K562 (cell line): ENCODE measurements around the gene IFNA14. TPM values are rescaled to one million over a fixed set of nuclear protein-coding genes. Genes with fewer than 3 reads are reported as not detected.

Experiments
- ATAC-seq: fragments of 200-7000 bp; cut with Tn5 transposase; 3 replicates; pipeline ENCODE4 v1.9.1; 2020; ENCODE audit warnings: moderate library complexity
- BruUV-seq: library from RNA; stranded (reverse); fragments of 400-500 nt; replicated peaks from 2 replicates; lab custom pipeline; 2021; lab: Mats Ljungman, UMichigan
- CTCF ChIA-PET: fragments of 300-600 bp; formaldehyde crosslinking; extraction: SDS; loops from one replicate; lab custom pipeline; 2021; ENCODE audit warnings: low intra/inter-chr PET ratio; lab: Yijun Ruan, JAX
- POLR2A ChIA-PET: fragments of 300-600, 350-650 bp; sonication (Branson Sonifier 250); formaldehyde crosslinking; extraction: SDS; loops from one replicate; lab custom pipeline; 2021; ENCODE audit warnings: antibody characterized with exemption, inconsistent platforms; lab: Yijun Ruan, JAX
- DNase-seq, 4 experiments: peaks; one replicate each; pipeline versions ENCODE4 v3.0.0 to v3.0.0-alpha.2; 2011 to 2018; ENCODE audit warnings: low spot score in 3 of 4, mixed read lengths in 3 of 4; ENCODE audit errors: extremely low read depth in 1 of 4
- FAIRE-seq: peaks from 2 replicates; lab custom pipeline; 2011; peaks lifted over from hg19 to GRCh38; lab: Jason Lieb, UNC
- H2AFZ ChIP-seq: 2 replicates; pipeline ENCODE4 v1.6.0; 2011; ENCODE audit warnings: low read depth, low read length, control low read depth, inconsistent platforms
- H3K27ac ChIP-seq: fragments of 200-600 bp; 3 replicates; pipeline ENCODE4 v1.8.0; 2011; ENCODE audit warnings: low read depth, mild to moderate bottlenecking, control low read depth, inconsistent platforms, low read length, moderate library complexity, mixed read lengths; ENCODE audit errors: extremely low read depth
- H3K27me3 ChIP-seq, 2 experiments: fragments of 300-600 bp in 1 of 2; 2 replicates in 1 of 2; 3 replicates in 1 of 2; pipeline versions ENCODE4 v1.6.0 to v1.8.0; 2011; ENCODE audit warnings: inconsistent platforms in 2 of 2, low read length in 2 of 2, mild to moderate bottlenecking in 1 of 2, mixed read lengths in 1 of 2, moderate library complexity in 1 of 2; ENCODE audit not compliant: control insufficient read depth in 2 of 2, insufficient read depth in 2 of 2
- H3K36me3 ChIP-seq: fragments of 300-600 bp; 3 replicates; pipeline ENCODE4 v1.8.0; 2011; ENCODE audit warnings: mild to moderate bottlenecking, low read length, inconsistent platforms; ENCODE audit not compliant: control insufficient read depth, insufficient read depth
- H3K4me1 ChIP-seq, 2 experiments: fragments of 200-600 bp in 1 of 2; replicated peaks in 1 of 2; 2 replicates in 1 of 2; 3 replicates in 1 of 2; pipeline versions ENCODE4 v1.5.1 to v1.8.0; 2011; ENCODE audit warnings: inconsistent platforms in 2 of 2, low read length in 2 of 2, mild to moderate bottlenecking in 1 of 2, mixed read lengths in 1 of 2, moderate library complexity in 1 of 2; ENCODE audit not compliant: control insufficient read depth in 2 of 2, insufficient read depth in 2 of 2
- H3K4me2 ChIP-seq: 2 replicates; pipeline ENCODE4 v1.6.1; 2011; ENCODE audit warnings: low read length, control low read depth, inconsistent platforms, mixed read lengths; ENCODE audit not compliant: insufficient read depth
- H3K4me3 ChIP-seq: fragments of 200-600 bp; sonication (generic), shearing (Covaris generic); 2 replicates; pipeline ENCODE4 v1.5.1; 2016; ENCODE audit warnings: control low read depth, inconsistent platforms
- H3K79me2 ChIP-seq: fragments of 200-600 bp; 3 replicates; pipeline ENCODE4 v1.8.0; 2011; ENCODE audit warnings: low read length, inconsistent platforms; ENCODE audit not compliant: control insufficient read depth, insufficient read depth
- H3K9ac ChIP-seq, 2 experiments: 2 replicates each; pipeline versions ENCODE4 v1.6.0 to v1.6.1; 2011; ENCODE audit warnings: low read depth in 2 of 2, low read length in 2 of 2, control low read depth in 1 of 2, inconsistent platforms in 1 of 2, mild to moderate bottlenecking in 1 of 2, mixed read lengths in 1 of 2; ENCODE audit not compliant: insufficient read depth in 1 of 2
- H3K9me1 ChIP-seq: one replicate; pipeline ENCODE4 v1.6.0; 2011; ENCODE audit warnings: inconsistent platforms, mild to moderate bottlenecking, low read length, moderate library complexity; ENCODE audit not compliant: control insufficient read depth, insufficient read depth
- H3K9me3 ChIP-seq: replicated peaks from 2 replicates; pipeline ENCODE4 v1.5.1; 2011; ENCODE audit warnings: low read depth, low read length, inconsistent platforms; ENCODE audit not compliant: control insufficient read depth, insufficient read depth
- H4K20me1 ChIP-seq: replicated peaks from 2 replicates; pipeline ENCODE4 v1.6.1; 2011; ENCODE audit warnings: low read length, inconsistent platforms, mixed read lengths; ENCODE audit not compliant: control insufficient read depth, insufficient read depth
- ARID1B ChIP-seq: fragments of 450-650 bp; IDR thresholded peaks from 2 replicates; pipeline ENCODE4 v1.6.1; 2016; ENCODE audit warnings: antibody characterized with exemption, mild to moderate bottlenecking, inconsistent platforms
- ETV1 ChIP-seq: fragments of 450-650 bp; conservative IDR thresholded peaks from 2 replicates; pipeline ENCODE4 v1.6.1; 2016; ENCODE audit warnings: missing genetic modification characterization, control low read depth, low read depth, missing compliant biosample characterization
- ETV5 ChIP-seq: sonication (generic); formaldehyde crosslinking; IDR thresholded peaks from 2 replicates; pipeline ENCODE4 v1.4.0; 2020; ENCODE audit warnings: low read depth, mild to moderate bottlenecking, missing genetic modification reagents
- FOXA3 ChIP-seq, 2 experiments: fragments of 450-650 bp in 1 of 2; sonication (generic) in 1 of 2; formaldehyde crosslinking; IDR thresholded peaks in 1 of 2; conservative IDR thresholded peaks in 1 of 2; 2 replicates each; pipeline versions ENCODE4 v1.4.0 to v1.8.0; 2020 to 2022; ENCODE audit warnings: mild to moderate bottlenecking in 2 of 2, missing genetic modification reagents in 1 of 2
- FOXK2 ChIP-seq, 2 experiments: fragments of 450-650 bp; IDR thresholded peaks in 1 of 2; conservative IDR thresholded peaks in 1 of 2; 2 replicates each; pipeline ENCODE4 v1.6.1; 2016; ENCODE audit warnings: low read depth in 2 of 2, mild to moderate bottlenecking in 1 of 2
- FOXM1 ChIP-seq, 2 experiments: fragments of 450-650 bp in 1 of 2; sonication (generic) in 1 of 2; formaldehyde crosslinking in 1 of 2; IDR thresholded peaks; 2 replicates each; pipeline versions ENCODE4 v1.6.1 to v1.9.0; 2017 to 2022; ENCODE audit warnings: low read depth in 2 of 2, mild to moderate bottlenecking in 2 of 2, missing genetic modification reagents in 1 of 2, moderate library complexity in 1 of 2
- HLTF ChIP-seq: fragments of 450-650 bp; IDR thresholded peaks from 2 replicates; pipeline ENCODE4 v1.6.1; 2016
- NCOA2 ChIP-seq, 2 experiments: fragments of 450-650 bp; IDR thresholded peaks; 2 replicates each; pipeline ENCODE4 v1.6.1; 2018; ENCODE audit warnings: mild to moderate bottlenecking in 2 of 2, moderate library complexity in 1 of 2; ENCODE audit not compliant: partially characterized antibody in 2 of 2
- NFATC3 ChIP-seq: fragments of 450-650 bp; IDR thresholded peaks from 2 replicates; pipeline ENCODE4 v1.6.1; 2017; ENCODE audit warnings: mild to moderate bottlenecking
- PHB ChIP-seq: fragments of 250-450 bp; sonication (Bioruptor Pico); IDR thresholded peaks from 2 replicates; pipeline ENCODE4 v1.5.0; 2021
- POLR3G ChIP-seq: IDR thresholded peaks from 2 replicates; pipeline ENCODE4 v1.6.1; 2011; ENCODE audit not compliant: insufficient read length, insufficient replicate concordance; ENCODE audit errors: extremely low read depth
- RBM25 ChIP-seq: fragments of 200-400 bp; formaldehyde crosslinking; IDR thresholded peaks from 2 replicates; pipeline ENCODE4 v1.6.1; 2018; ENCODE audit warnings: low read length, low read depth, moderate library complexity; ENCODE audit not compliant: severe bottlenecking
- SMAD3 ChIP-seq: fragments of 450-650 bp; formaldehyde crosslinking; conservative IDR thresholded peaks from 2 replicates; pipeline ENCODE4 v1.4.0; 2020; ENCODE audit warnings: mild to moderate bottlenecking
- SMARCE1 ChIP-seq: fragments of 450-650 bp; IDR thresholded peaks from 2 replicates; pipeline ENCODE4 v1.7.1; 2016; ENCODE audit warnings: mild to moderate bottlenecking
- SNIP1 ChIP-seq: fragments of 450-650 bp; IDR thresholded peaks from 2 replicates; pipeline ENCODE4 v1.7.1; 2017; ENCODE audit warnings: low read depth, mild to moderate bottlenecking
- SRSF1 ChIP-seq: fragments of 200-400 bp; formaldehyde crosslinking; IDR thresholded peaks from 2 replicates; pipeline ENCODE4 v1.6.1; 2017; ENCODE audit warnings: mild to moderate bottlenecking, low read depth, low read length, moderate library complexity
- WGBS: fragments of 100-300 bp; shearing (Covaris generic); methylation state at CpG from one replicate; pipeline ENCODE4 v1.1.6; 2016; ENCODE audit warnings: low coverage, mixed read lengths; ENCODE audit not compliant: insufficient coverage; ENCODE audit errors: missing lambda C conversion rate; 5-methylcytosine and 5-hydroxymethylcytosine counted together
- in situ Hi-C: fragments of 300-500 bp; cut with MboI; formaldehyde crosslinking; loops from 4 replicates; pipeline ENCODE4 v1.15.0; 2018; ENCODE audit warnings: inconsistent platforms, mixed read lengths
- intact Hi-C: fragments of 100-400 bp; cut with micrococcal nuclease; formaldehyde crosslinking; loops from 2 replicates; pipeline ENCODE4 v1.14.2; 2022
- polyA plus RNA-seq, 8 experiments: library from polyadenylated mRNA; depleted of rRNA in 4 of 8; stranded (reverse) in 5 of 8; unstranded in 3 of 8; fragments of >200 nt; fragmentation: Nextera tagmentation in 2 of 8; fragmentation: Illumina TruSeq in 1 of 8; extraction: Ambion mirVana in 2 of 8; extraction: Trizol in 1 of 8; gene quantifications; 2 replicates each; pipeline versions ENCODE4 v1.2.1 to v1.2.3, GENCODE V29; 2011 to 2014; ENCODE audit warnings: inconsistent platforms in 1 of 8, missing spikeins in 1 of 8
- total RNA-seq, 7 experiments: library from RNA; depleted of rRNA in 6 of 7; stranded (reverse); fragments of >200 nt in 6 of 7; fragmentation: Illumina TruSeq in 2 of 7; extraction: Trizol in 2 of 7; gene quantifications; 2 replicates each; pipeline versions ENCODE4 v1.2.1 to v1.2.3, GENCODE V29; 2011 to 2021; ENCODE audit warnings: low replicate concordance in 1 of 7
- TF ChIP-seq, protein P1 (sequence below): sonication (generic); formaldehyde crosslinking; IDR thresholded peaks from 2 replicates; pipeline ENCODE4 v1.8.0; 2022; ENCODE audit warnings: mild to moderate bottlenecking, missing genetic modification reagents
- TF ChIP-seq, protein P2 (sequence below), 2 experiments: IDR thresholded peaks; 2 replicates each; pipeline ENCODE4 v1.6.1; 2012; ENCODE audit warnings: improper control_type of control experiment in 2 of 2, low read depth in 2 of 2, low read length in 2 of 2, borderline replicate concordance in 1 of 2
- TF ChIP-seq, protein P3 (sequence below): fragments of 250-450 bp; sonication (Bioruptor Pico); IDR thresholded peaks from 2 replicates; pipeline ENCODE4 v1.4.0; 2020

Gene IFNA14
- total and polyA plus RNA-seq, 9 of the 15 experiments (the other 6 are each of a cell fraction or from before 2014, with no cell fraction given): not detected

DNA sequence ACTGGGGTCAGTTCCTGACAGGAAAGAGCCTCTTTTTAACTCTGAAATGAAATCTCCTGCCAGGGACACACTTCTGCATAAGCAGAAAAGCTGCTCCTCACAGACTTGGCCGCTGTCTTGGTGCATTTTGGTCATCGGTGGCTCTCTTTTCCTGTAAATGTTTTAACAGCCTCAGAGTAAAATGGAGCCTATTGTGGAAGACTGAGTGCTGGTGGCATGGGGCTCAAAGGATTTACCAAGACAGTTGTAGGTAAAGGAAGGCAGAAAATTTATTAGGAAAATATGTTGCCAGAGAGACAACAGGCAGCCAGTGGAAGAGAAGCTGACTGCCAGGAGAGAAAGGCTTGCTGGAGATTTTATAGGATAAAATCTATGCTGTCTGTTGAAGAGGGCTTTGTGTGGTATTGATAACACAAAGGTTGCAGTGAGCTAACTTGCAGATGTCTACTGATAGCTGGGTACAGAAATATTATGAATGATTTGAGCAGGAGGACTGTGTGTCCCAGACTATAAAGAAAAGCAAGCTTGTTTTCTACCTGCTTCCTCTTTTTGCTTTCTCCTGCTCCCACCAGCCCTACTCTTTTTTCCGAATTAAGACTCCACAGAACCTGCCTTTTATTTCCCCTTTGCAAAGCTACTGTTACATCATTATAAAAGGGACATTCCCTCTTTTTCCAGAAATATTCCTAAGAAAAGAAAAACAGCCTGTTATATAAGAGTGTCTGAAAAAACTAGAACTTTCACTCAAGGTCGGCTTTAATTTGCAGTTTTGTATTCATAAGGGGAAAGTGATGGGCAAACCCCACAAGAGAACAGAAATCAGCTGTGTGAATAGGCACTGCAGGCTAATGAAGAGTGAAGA, 27.9 kb upstream of the IFNA14 start:
- Histone ChIP-seq H2AFZ (no peak overlapping the region), H3K4me1 (no peaks in the 10 kb centered on the region), H3K9me3 (no peaks in the 10 kb centered on the region), H3K79me2 (no peaks in the 10 kb centered on the region), H3K36me3 (no peaks in the 10 kb centered on the region), H3K4me3 (no peak overlapping the region), H4K20me1 (no peaks in the 10 kb centered on the region), H3K9me1 (no peaks in the 10 kb centered on the region), H3K9ac (no peak overlapping the region), H3K27me3 (no peaks in the 10 kb centered on the region), H3K27ac (no peak overlapping the region), H3K4me2 (no peak overlapping the region)
- in situ Hi-C loops (no loop called here), intact Hi-C loops (no loop called here)
- DNase-seq (no peak), ATAC-seq (no peak), FAIRE-seq (no peak)
- ChIA-PET CTCF (no interaction called here), POLR2A (no interaction called here)
- WGBS: no CpG with 5 or more reads among the region's 4 CpGs
- BruUV-seq: no TSS peak
- TF ChIP-seq SMAD3 (CRISPR knock-in tag): no peak
- TF ChIP-seq, protein P1, sequence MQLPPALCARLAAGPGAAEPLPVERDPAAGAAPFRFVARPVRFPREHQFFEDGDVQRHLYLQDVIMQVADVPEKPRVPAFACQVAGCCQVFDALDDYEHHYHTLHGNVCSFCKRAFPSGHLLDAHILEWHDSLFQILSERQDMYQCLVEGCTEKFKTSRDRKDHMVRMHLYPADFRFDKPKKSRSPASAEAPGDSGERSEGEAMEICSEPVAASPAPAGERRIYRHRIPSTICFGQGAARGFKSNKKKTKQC (CRISPR knock-in tag): no peak
- no peak for TF ChIP-seq FOXA3 (CRISPR knock-in tag; conservative IDR thresholded peaks at IDR 0.05 in 1 of 2, IDR thresholded peaks at IDR 0.05 in 1 of 2)
- TF ChIP-seq, protein P2, sequence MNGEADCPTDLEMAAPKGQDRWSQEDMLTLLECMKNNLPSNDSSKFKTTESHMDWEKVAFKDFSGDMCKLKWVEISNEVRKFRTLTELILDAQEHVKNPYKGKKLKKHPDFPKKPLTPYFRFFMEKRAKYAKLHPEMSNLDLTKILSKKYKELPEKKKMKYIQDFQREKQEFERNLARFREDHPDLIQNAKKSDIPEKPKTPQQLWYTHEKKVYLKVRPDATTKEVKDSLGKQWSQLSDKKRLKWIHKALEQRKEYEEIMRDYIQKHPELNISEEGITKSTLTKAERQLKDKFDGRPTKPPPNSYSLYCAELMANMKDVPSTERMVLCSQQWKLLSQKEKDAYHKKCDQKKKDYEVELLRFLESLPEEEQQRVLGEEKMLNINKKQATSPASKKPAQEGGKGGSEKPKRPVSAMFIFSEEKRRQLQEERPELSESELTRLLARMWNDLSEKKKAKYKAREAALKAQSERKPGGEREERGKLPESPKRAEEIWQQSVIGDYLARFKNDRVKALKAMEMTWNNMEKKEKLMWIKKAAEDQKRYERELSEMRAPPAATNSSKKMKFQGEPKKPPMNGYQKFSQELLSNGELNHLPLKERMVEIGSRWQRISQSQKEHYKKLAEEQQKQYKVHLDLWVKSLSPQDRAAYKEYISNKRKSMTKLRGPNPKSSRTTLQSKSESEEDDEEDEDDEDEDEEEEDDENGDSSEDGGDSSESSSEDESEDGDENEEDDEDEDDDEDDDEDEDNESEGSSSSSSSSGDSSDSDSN (IDR thresholded peaks at IDR 0.05; ENCODE audit: borderline replicate concordance in 1 of 2, low read depth in 2 of 2, low read length in 2 of 2): no peak
- no peak for TF ChIP-seq SRSF1
- no peak for TF ChIP-seq ETV5
- no peak for TF ChIP-seq HLTF
- no peak for TF ChIP-seq SNIP1
- no peak for TF ChIP-seq ARID1B
- no peak for TF ChIP-seq SMARCE1
- no peak for TF ChIP-seq FOXK2 (conservative IDR thresholded peaks at IDR 0.05 in 1 of 2, IDR thresholded peaks at IDR 0.05 in 1 of 2; ENCODE audit: low read depth in 2 of 2)
- TF ChIP-seq FOXM1 (IDR thresholded peaks at IDR 0.05; ENCODE audit: low read depth): no peak
- no peak for TF ChIP-seq FOXM1 (CRISPR knock-in tag; IDR thresholded peaks at IDR 0.05; ENCODE audit: low read depth)
- no peak for TF ChIP-seq NFATC3
- TF ChIP-seq NCOA2 (IDR thresholded peaks at IDR 0.05; ENCODE audit: partially characterized antibody in 2 of 2): no peak
- no peak for TF ChIP-seq RBM25
- TF ChIP-seq PHB: no peak
- TF ChIP-seq, protein P3, sequence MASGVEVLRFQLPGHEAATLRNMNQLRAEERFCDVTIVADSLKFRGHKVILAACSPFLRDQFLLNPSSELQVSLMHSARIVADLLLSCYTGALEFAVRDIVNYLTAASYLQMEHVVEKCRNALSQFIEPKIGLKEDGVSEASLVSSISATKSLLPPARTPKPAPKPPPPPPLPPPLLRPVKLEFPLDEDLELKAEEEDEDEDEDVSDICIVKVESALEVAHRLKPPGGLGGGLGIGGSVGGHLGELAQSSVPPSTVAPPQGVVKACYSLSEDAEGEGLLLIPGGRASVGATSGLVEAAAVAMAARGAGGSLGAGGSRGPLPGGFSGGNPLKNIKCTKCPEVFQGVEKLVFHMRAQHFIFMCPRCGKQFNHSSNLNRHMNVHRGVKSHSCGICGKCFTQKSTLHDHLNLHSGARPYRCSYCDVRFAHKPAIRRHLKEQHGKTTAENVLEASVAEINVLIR (CRISPR knock-in tag): no peak
- TF ChIP-seq POLR3G: no peak
- no peak for TF ChIP-seq ETV1
